GM23338 (cell line): ENCODE data around the gene METTL2B.

Experiments
- EZH2 ChIP-seq: fragments of 200-600 bp; sonication (generic); IDR thresholded peaks from one replicate; pipeline ENCODE4 v1.8.0; 2017; ENCODE audit warnings: antibody characterized with exemption, mild to moderate bottlenecking, low read depth; ENCODE audit not compliant: unreplicated experiment
- POLR2AphosphoS5 ChIP-seq: IDR thresholded peaks from 2 replicates; pipeline ENCODE4 v1.6.1; 2016; ENCODE audit warnings: antibody characterized with exemption, low read depth
- REST ChIP-seq: IDR thresholded peaks from one replicate; pipeline ENCODE4 v1.6.1; 2018; ENCODE audit warnings: antibody characterized with exemption; ENCODE audit not compliant: unreplicated experiment
- ZNF331 ChIP-seq: fragments of 250-450 bp; sonication (Bioruptor Pico); IDR thresholded peaks from 2 replicates; pipeline ENCODE4 v1.5.0; 2020; ENCODE audit warnings: low read depth, mild to moderate bottlenecking, moderate library complexity
- TF ChIP-seq, protein P1 (sequence below), 2 experiments: fragments of 200-600 bp in 1 of 2; sonication (generic) in 1 of 2; conservative IDR thresholded peaks; 2 replicates each; pipeline versions ENCODE4 v1.5.1 to v1.6.1; 2016 to 2017; ENCODE audit warnings: antibody characterized with exemption in 2 of 2, low read depth in 2 of 2, mild to moderate bottlenecking in 2 of 2, moderate library complexity in 1 of 2

GRCh38 chr7:128430207-128430606 lies 46.3 kb upstream of the METTL2B start:
- TF ChIP-seq, protein P1, sequence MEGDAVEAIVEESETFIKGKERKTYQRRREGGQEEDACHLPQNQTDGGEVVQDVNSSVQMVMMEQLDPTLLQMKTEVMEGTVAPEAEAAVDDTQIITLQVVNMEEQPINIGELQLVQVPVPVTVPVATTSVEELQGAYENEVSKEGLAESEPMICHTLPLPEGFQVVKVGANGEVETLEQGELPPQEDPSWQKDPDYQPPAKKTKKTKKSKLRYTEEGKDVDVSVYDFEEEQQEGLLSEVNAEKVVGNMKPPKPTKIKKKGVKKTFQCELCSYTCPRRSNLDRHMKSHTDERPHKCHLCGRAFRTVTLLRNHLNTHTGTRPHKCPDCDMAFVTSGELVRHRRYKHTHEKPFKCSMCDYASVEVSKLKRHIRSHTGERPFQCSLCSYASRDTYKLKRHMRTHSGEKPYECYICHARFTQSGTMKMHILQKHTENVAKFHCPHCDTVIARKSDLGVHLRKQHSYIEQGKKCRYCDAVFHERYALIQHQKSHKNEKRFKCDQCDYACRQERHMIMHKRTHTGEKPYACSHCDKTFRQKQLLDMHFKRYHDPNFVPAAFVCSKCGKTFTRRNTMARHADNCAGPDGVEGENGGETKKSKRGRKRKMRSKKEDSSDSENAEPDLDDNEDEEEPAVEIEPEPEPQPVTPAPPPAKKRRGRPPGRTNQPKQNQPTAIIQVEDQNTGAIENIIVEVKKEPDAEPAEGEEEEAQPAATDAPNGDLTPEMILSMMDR (conservative IDR thresholded peaks at IDR 0.05; ENCODE audit: low read depth in 2 of 2): peak in 1 of 2 experiments; percentile 42; a peak in 2 of 4 replicates
- TF ChIP-seq REST (no peak), ZNF331 (CRISPR knock-in tag) (no peak), POLR2AphosphoS5 (no peak), EZH2 (no peak)
